Thyroid gland (tissue), 4 donors: ENCODE data around the gene SERPINA3.

Experiments
- POLR2A ChIP-seq, 2 donors: fragments of 450-650 bp; IDR thresholded peaks; one replicate each; pipeline ENCODE4 v1.6.1; 2017; ENCODE audit warnings: antibody characterized with exemption in 2 of 2, mild to moderate bottlenecking in 2 of 2, moderate library complexity in 1 of 2
- TF ChIP-seq, protein P1 (sequence below), 6 experiments: fragments of 200-600 bp in 3 of 6; fragments of 450-650 bp in 3 of 6; sonication (generic) in 3 of 6; IDR thresholded peaks; one replicate each; pipeline ENCODE4 v1.5.1; 2016 to 2019; ENCODE audit warnings: antibody characterized with exemption in 6 of 6, mild to moderate bottlenecking in 2 of 6, inconsistent platforms in 1 of 6, moderate library complexity in 1 of 6

GRCh38 chr14:94625353-94625635 is 13.1 kb downstream of the SERPINA3 start:
- TF ChIP-seq, protein P1, sequence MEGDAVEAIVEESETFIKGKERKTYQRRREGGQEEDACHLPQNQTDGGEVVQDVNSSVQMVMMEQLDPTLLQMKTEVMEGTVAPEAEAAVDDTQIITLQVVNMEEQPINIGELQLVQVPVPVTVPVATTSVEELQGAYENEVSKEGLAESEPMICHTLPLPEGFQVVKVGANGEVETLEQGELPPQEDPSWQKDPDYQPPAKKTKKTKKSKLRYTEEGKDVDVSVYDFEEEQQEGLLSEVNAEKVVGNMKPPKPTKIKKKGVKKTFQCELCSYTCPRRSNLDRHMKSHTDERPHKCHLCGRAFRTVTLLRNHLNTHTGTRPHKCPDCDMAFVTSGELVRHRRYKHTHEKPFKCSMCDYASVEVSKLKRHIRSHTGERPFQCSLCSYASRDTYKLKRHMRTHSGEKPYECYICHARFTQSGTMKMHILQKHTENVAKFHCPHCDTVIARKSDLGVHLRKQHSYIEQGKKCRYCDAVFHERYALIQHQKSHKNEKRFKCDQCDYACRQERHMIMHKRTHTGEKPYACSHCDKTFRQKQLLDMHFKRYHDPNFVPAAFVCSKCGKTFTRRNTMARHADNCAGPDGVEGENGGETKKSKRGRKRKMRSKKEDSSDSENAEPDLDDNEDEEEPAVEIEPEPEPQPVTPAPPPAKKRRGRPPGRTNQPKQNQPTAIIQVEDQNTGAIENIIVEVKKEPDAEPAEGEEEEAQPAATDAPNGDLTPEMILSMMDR (IDR thresholded peaks at IDR 0.05): no peak
- TF ChIP-seq POLR2A (IDR thresholded peaks at IDR 0.05): no peak
